Brain pericyte (primary cell): ENCODE results near the gene KLHL29.
A peak's percentile ranks its signal among the peaks of the same experiment; 100 is the strongest.

Experiments
- DNase-seq: peaks from one replicate; pipeline ENCODE4 v3.0.0-alpha.2; 2012; ENCODE audit warnings: low read depth, low spot score

KLHL29 gene

DNA sequence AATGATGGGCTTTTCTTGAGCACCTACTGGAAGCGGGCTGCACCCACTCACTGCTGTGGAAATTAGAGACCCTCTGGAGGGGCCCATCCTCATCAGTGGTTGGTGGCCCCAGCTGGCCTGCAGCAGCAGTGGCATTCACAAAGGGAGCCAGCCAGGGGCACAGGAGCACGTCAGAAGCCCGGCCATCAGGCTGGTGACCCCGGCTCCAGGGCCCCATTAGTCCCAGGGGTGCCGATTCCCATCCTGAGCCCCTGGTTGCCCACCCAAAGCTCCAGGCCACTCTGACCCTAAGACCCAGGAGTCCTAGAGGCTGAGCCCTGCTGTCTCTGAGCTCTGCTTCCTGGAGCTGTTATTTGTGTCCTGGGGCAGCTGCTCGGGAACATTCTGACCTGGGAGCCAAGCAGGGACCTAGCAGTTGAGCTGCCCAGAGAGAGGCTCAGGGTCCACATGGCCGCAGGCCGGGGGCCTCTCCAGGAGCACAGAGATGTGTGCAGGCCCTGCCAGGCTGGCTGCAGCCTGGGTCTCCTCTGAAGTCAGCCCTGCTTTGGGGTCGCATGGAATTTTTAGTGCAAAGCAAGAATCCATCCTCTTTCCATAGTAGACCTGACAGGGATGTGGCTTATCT is 207.2 kb downstream of the KLHL29 start:
- DNase-seq: no peak

DNA sequence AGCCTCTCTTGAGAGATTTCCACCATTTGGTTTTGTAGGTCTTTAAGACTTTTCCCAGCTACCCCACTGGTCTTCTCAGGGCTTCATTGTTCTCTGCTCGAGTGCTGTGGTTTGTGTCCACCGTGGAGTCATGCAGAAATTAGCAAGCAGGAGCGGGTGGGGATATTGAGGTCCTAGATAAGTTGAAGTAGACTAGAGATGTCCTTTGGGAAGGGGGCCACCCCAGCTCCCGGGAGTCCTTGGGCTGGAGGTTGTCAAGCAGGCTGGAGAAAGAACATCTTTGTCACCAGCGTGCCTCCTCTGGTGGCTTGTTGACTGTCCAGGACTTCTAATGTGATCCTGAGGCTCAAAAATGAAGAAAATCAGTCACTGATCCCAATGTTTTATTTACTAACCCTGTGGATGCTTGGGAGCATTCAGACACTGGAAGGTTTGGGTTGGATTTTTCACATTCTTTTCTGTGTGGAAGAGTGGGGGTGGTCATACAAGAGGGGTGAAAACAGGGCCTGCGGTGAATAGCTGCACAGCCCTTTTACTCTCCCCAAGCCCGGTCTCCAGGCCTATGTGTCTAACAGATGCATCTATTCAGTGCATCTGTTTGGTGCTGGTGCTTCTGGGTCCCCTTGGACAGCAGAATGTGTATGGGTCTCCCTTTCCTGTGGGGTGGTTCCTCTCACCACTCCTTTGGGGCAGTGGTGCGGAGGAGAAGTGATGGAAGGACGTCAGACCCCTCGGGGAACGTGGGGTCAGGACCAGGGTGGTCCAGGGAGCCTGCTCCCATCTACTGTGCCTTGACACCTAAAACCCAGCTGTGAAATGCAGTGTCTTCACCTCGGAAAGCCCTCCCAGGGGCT is 208.1 kb downstream of the KLHL29 start:
- DNase-seq: no peak

DNA sequence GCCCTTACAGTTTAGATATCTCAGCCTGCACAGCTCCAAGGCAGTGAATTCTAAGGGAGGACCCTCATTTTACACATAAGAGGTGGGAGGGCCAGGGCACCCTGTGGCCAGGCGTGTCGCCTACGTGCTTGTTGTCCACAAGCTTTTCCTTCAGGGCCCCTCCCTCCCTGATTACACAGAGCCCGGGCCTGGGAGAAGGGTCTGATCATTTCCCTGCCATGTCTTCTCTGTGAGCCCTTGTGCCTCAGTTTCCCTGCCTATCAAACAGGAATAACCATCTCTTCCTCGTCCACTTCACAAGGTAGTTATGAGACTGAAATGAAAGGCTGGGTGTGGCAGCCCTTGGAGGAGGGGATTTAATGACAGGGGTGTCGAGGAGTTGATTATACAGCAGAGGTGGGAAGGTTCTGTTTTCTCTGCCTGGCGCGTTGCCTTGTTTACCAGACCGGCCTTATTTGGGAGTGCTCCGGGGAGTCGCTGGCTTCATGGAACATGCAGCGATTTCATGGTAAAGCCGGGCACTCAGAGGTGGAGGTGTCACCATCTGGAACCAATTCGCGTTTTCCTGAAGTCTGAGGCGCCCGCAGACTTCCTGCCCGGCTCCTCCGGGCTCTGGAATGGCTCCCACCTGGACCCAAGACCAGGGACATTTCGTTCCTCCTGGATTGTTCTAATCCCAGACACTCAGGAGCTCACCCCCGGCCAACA is 208.9 kb downstream of the KLHL29 start:
- DNase-seq: no peak

DNA sequence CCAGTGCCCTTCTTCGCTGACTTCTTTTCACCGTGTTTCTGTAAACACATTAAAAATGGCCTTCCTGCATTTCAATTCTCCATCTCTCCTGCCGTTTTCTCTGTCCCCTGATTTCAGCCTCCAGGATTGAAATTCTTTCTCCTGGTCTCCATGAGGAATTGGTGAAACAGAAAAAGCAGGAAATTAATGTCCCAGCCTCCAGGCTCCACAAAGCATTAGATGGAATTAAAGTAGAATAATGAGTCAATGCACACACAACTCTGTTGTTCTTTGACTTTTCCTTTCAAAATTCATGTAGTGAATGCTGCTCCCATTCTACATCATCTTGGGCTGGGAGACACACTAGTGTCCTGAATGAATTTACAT is 209.5 kb downstream of the KLHL29 start:
- DNase-seq: no peak

DNA sequence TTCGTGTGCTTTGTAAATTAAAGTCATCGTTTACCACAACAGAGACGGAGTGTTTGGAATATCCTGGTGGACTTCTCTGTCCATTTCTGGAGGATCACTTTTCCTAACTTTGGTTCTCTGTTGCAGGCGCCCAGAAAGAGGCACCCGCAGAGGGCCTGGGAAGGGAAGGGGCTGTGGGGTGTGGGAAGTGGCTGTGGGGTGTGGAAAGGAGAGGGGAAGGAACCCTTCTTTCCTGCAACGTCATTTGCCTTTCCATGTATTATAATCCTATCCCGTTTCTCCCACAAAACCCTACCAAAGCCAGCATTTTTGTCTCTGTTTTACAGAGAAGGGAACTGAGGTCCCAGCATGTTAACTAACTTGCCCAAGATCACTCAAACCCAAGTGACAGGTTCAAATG is 210.0 kb downstream of the KLHL29 start:
- no peak for DNase-seq

DNA sequence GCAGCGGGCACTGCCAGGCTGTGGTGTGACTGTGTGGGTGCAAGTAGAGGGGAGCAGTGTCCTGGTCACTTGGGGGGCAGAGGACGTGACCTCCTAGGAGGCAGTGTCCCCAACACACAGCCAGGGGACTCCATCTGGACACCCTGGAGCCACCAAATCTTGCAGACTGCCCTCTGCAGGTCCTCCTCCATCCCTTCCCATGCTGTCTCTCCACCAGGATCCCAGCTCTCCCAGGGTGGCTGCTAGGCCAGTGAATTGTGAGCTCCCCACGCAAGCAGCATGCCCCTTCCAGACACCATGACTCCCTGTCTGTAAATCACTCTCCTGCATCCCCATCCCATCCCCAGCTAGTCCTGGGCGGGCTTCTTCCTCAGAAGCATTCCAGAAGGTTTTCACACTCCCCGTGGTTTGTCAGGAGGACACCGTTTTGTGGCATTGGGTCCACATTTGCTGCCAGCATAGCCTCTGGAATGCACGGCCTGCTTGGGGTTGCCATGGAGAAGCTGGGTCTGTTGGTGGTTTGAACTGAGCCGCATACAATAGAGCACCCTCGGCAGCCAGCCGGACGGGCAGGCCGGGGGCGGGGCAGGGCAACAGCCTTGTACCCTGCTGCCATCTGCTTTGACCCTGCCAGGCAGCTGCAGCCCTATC is 210.7 kb downstream of the KLHL29 start:
- no peak for DNase-seq

DNA sequence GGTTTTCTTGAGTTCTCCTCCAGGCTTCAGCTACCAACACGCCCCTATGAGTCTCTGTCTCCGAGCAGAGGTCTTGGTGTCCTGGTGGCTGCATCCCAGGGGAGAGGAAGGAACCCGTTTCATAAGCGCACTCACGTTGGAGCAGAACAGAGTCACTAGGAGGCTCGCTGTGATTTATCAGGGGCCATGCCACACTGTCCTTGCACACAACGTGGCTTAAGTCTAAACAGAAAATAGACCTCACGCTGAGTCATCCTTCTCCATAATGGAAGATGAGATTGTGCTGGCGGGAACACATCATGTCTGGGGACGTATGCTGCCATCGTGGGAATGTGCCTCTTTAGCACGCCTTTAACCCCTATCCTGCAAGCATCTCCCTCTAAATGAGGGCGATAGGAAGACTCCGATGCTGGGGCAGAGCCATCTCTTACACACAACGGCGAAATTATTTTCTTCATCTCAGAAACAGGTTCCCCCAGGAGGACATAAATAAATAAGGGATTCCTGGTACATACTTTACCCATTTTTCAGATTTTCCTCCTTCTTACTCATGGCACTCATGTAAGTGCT is 211.4 kb downstream of the KLHL29 start:
- DNase-seq: no peak

DNA sequence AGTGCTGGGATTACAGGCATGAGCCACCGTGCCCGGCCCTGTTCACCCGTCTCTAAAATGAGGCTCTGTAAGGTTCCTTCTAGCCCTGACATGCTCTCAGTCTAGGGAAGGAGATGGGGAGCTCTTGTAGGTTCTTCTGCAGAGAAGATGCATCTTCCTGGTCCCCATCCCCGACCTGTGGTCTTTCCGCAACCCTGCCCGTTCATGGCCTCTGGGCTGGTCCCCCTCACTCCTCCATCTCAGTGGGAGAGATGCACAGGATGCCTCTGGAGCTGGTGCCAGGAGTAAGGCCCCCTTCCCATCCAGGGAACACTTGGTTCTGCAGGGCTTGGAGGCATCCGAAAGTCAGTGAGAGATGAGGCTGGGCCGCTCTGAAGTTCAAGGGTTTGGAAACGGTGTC is 212.7 kb downstream of the KLHL29 start:
- no peak for DNase-seq

DNA sequence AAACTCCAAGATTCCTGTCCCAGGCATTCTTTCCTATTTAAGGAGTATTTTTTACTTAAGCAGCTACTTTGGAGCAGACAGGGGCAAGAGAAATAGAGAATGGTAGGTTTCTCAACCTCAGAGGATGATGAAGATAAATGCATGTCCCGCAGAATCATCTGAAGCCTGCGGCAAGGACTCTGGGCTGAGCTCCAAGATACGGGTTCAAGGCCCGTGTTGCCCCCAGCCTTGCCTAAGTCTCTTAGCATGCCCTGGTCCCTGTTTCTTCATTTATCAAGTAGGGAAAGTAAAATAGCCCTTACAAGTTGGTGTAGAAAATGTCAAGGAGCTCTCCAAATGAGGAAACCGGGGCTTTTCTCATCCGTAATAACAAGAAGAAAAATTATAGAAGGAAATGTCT is 214.0 kb downstream of the KLHL29 start:
- no peak for DNase-seq

DNA sequence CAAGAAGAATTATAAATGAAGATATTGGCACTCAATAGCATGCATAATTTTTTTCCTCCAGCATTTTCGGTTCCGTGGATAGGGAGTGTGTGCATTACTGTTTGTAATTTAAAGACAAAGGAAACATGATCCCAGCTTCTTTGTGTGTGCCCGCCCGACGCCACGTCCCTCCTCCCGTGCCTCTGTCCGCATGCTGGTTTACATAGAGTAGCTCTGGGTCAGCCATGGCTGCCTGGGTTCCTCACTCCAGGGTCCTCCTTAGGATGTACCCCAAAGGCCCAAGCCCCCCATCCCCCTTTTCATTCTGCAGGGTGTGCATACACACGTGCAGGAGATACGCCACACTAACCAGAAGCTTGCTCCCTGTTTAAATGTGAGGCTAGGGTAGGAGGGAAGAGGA is 214.7 kb downstream of the KLHL29 start:
- no peak for DNase-seq

DNA sequence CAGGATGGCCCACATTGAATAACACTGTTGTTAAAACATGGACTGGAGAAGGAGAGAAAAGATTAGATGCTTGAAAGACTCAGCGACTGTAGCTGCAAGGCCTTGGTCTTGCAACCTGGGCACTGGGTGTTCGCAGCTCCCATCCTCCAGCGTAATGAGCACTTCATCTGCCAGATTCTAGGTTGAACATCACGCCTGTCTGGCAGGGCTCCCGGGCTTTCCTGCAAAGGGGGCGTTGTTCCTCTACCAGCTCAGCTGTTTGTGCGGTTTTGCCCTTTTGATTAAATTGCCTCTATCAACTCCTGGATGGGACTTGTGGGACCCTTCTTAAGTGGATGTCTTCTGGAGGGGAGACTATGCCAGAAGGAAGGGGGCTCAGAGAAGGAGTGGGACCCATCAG is 215.4 kb downstream of the KLHL29 start:
- DNase-seq: no peak

DNA sequence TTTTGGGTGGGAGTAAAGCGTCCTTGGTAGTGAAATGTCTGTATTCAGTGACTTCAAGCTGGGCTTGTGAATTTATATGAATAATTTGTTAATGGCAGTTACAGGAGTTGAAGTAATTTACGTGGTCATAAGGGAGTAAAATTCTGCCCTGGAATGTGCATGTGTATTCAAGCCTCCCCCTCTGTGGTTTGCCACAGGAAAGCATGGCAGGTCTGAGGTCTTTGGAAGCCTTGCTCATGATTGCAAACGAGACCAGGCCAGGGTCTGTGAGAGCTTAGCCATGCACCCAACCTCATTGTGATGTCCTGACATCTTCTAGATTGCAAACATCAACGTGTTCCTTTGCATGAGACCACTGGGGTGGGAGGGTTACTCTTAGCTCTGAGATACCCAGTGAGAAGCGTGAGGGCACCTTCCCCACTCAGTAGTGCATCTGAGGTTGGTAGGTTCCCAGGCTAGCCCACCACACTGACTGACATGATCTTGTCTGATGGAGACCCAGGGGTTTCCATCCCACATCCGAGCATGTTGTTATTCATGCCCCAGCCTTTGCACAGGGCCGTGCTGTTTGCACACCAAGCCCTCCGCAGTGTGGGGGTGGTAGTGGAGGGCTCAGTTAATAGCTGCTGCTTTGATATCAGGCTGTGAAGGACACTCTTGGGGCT is 216.5 kb downstream of the KLHL29 start:
- DNase-seq: no peak

DNA sequence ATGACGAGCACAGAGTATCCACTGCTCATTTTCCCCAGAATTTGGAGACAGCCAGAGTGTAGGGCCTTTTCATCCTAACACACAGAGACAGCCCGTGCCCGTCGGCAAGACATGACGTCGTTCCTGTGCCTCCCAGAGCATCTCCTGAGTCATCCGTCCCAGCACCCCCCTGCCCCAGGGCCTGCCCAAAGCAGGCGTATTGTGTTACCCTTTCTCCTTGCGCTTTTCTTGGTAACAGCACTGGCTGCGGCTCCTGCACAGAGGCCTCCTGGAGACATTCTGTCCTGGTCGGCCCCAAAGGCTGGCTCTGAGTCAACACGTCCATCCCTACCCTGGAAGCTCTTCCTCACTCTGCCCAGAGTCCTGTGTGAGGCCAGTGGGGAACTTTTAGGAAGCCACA is 217.1 kb downstream of the KLHL29 start:
- peak; percentile 59 for DNase-seq

DNA sequence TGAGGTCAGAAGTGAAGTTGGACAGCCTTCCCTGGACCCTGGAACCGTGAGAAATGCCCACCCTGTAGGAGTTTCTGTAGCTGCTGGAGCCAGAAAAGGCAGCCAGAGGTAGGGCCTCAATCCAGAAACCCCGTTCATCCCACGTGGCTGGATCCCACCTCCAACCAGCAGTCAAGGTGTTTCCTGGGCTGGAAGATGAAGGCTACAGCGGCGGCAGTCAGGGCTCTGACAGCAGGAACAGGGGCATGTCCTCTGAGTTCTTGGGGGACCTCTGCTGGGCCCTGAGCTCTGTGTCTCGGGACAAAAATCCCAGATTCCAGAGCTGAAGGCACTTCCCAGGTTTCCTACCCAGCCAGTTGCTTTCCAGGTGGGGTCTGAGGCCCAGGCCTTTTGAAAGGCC is 218.2 kb downstream of the KLHL29 start:
- DNase-seq: no peak

DNA sequence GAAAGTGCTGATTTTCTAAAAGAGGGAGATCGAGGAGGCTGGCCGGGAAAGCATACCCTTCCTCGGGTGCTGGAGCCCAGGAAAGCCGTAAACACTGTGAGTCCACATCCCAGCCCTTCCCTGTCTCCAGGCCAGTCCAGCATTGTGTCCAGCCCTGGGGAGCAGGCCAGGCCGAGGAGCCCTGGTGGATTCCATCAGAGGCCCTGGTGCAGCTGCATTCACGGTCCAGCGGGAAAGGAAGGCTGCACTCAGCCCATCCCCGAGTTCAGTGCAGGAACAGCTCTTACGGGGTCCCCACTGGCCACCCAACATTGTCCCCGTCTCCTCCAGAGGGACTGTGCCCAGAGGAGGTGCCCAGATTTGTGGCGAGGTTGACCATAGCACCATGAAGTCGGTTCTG is 218.6 kb downstream of the KLHL29 start:
- no peak for DNase-seq

DNA sequence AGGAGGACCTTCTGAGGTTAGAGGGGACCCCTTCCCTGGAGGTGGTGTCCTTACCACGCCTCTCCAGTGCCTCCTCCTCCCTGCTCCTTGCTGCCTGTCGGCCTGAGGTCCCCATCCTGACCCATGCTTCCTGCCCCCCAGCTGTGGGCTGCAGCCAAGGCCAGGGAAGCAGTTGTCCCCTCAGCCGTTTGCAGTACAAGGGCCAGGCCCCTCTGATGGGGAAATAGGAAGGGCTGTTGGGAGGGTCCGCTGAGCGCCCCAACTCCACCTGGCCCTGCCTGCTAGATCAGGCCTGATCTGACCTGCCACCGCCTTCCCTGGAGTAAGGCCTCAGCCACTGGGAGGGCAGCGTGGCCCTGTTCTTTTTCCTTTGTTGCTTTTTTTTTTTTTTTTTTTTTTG is 219.8 kb downstream of the KLHL29 start:
- no peak for DNase-seq

DNA sequence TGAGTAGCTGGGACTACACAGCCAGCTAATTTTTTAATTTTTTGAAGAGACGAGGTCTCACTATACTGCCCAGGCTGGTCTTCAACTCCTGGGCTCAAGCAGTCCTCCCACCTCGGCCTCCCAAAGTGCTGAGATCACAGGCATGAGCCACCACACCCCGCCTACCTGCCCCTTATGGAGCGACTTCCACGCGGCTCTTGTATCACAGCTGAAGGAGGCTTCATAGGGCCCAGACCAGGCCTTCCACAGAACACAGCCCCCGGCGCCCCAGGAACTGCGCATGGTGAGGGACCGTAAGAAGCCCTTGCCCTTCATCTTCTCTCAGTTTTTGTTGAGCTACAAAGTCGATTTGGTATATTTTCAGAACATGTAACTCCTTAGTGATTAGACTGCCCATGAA is 220.3 kb downstream of the KLHL29 start:
- DNase-seq: no peak

DNA sequence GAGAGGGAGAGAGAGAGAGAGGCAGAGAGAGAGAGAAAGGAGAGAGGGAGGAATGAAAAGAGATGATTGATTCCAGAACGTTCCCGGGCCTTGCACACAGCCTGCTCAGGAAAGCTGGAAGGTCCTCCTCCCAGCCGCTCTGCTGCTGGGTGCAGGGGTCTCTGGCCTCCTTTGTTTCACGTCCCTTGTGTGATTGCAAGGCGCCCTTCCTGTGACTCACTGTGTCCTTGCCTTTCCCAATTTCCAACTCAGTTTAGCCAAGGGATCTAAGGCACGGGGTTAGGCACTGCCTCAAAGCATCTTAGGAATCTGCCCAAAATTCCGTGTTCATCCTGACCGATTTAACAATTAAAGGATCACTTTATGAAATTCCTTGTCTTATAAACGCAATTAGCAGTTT is 221.2 kb downstream of the KLHL29 start:
- DNase-seq: no peak

DNA sequence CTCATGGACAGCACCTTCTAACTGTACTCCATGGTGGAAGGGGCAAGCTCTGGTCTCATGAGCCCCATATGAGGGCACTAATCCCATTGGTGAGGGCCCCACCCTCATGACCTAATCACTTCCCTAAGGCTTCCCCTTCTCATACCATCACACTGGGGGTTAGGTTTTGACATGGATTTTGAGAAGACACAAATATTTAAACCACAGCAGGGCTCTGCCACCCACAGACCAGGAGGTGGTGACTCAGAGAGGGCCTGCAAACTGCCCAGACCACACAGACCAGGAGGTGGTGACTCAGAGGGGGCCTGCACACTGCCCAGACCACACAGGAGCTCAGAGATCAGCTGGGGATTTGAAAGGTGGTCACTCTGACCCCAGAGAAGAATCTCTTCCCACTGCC is 222.0 kb downstream of the KLHL29 start:
- no peak for DNase-seq

DNA sequence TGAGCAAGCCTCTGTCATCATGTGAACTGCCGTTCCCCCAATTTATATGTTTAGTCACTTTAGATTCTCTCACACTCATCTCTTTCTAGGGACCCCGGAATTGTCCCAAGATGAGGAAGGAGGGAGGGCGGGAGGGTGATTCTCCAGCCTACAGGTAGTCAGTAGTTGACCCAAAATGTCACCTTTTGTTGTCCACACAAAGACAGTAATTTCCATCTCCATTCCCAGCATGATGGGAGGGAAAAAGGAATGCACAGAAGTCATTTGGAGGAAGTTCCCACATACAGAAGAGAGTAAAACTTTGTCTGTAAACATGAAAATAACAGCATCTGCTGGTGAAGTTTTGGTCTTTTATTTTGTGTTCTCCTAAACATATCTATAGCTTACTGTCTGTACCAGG is 222.9 kb downstream of the KLHL29 start:
- DNase-seq: no peak

DNA sequence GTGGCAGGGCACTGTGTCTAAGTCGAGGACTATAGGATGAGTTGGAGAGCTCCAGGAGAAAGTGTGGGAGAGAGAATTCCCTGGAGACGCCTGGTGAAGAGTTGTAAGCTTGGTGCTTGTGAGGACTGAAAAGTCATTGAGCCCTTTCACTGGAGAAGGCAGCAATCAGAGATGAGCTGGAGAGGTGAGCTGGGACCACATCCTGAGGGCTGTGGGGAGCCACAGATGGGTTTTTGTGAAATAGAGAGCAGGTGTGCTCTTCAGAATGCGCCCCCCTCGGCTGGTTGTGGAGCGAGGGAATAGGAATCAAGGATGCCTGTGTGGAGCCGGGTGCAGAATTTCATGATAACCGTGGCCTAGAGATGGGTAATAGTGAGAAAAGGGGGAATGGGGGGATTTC is 224.3 kb downstream of the KLHL29 start:
- no peak for DNase-seq

DNA sequence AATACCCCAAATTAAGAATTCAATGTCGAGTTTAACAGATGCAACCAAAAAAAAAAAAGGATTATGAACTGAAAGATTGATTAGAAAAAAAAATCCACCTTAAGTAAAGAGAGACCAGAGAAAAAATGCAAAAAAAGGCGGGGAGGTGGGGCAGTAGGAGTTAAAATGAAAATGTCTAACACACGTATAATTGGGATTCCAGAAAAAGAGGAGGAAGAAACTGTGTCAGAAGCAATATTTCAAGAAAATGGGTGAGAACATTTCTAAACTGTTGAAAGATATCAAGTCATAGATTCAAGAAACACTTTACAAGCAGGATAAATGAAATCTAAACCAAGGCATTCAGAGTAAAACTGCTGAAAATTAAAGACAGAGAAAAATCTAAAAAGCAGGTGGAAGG is 226.9 kb downstream of the KLHL29 start:
- no peak for DNase-seq
